ENCODE data around the gene NCOA7.

NCOA7 gene

GRCh38 chr6:125808591-125808990 is 17.8 kb downstream of the NCOA7 start:
- Histone ChIP-seq H3K4me3 (ENCODE audit: low read depth in 1 of 2, low read length in 2 of 2) (no peak overlapping the region), H3K27ac (ENCODE audit: low read depth, low read length) (no peak overlapping the region), H3K4me1 (ENCODE audit: insufficient read depth, low read length) (peaks cover 23% of the 10 kb centered on the region), H3K9me3 (ENCODE audit: low read length) (no peaks in the 10 kb centered on the region), H3K27me3 (ENCODE audit: control insufficient read depth in 1 of 2, insufficient read depth in 2 of 2, low read length in 2 of 2) (no peaks in the 10 kb centered on the region), H3K36me3 (ENCODE audit: insufficient read depth, low read length) (no peaks in the 10 kb centered on the region), H3K9ac (ENCODE audit: low read length) (no peak overlapping the region)

DNA sequence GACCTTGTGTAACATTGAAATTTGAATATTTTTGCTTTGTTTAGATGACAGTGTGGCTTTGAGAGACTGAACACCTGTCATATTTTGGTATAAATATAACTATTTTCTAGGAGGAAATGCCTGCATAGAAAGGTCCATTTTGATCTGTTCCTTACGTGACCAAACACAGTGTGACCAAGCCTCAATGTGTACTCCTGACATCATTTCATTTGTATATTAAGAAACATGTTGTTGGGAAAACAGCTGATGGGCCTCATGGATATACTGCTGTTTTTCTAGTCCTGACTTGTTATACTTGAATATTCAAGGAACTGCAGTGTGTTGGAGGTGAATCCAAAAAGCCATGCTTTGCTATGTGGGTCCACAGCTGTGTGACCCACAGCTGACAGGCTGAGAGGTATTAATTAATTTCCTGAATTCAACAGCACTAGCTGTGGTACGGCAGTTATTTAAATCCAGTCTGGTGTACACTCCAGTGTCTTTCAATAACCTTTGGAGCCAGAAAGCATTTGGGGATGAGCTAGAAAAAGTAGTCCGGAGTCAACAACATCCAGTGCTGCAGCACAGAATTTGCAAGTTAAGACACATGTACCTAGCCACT is 18.9 kb downstream of the NCOA7 start:
- Histone ChIP-seq H3K9me3 (ENCODE audit: low read length) (no peaks in the 10 kb centered on the region), H3K27me3 (ENCODE audit: control insufficient read depth in 1 of 2, insufficient read depth in 2 of 2, low read length in 2 of 2) (no peaks in the 10 kb centered on the region), H3K36me3 (ENCODE audit: insufficient read depth, low read length) (no peaks in the 10 kb centered on the region), H3K27ac (ENCODE audit: low read depth, low read length) (no peak overlapping the region), H3K9ac (ENCODE audit: low read length) (no peak overlapping the region), H3K4me3 (ENCODE audit: low read depth in 1 of 2, low read length in 2 of 2) (no peak overlapping the region), H3K4me1 (ENCODE audit: insufficient read depth, low read length) (peaks cover 23% of the 10 kb centered on the region)

GRCh38 chr6:125810445-125810844 is 19.7 kb downstream of the NCOA7 start:
- H3K27ac ChIP-seq (ENCODE audit: low read depth, low read length): no peak overlapping the region
- no peak overlapping the region for H3K4me3 ChIP-seq (ENCODE audit: low read depth in 1 of 2, low read length in 2 of 2)
- no peaks in the 10 kb centered on the region for H3K27me3 ChIP-seq (ENCODE audit: control insufficient read depth in 1 of 2, insufficient read depth in 2 of 2, low read length in 2 of 2)
- peaks cover 23% of the 10 kb centered on the region for H3K4me1 ChIP-seq (ENCODE audit: insufficient read depth, low read length)
- H3K36me3 ChIP-seq (ENCODE audit: insufficient read depth, low read length): no peaks in the 10 kb centered on the region
- no peaks in the 10 kb centered on the region for H3K9me3 ChIP-seq (ENCODE audit: low read length)
- no peak overlapping the region for H3K9ac ChIP-seq (ENCODE audit: low read length)

- Histone ChIP-seq H3K27me3 (ENCODE audit: control insufficient read depth in 1 of 2, insufficient read depth in 2 of 2, low read length in 2 of 2) (no peaks in the 10 kb centered on the region), H3K9ac (ENCODE audit: low read length) (no peak overlapping the region), H3K27ac (ENCODE audit: low read depth, low read length) (no peak overlapping the region), H3K36me3 (ENCODE audit: insufficient read depth, low read length) (no peaks in the 10 kb centered on the region), H3K9me3 (ENCODE audit: low read length) (no peaks in the 10 kb centered on the region), H3K4me3 (ENCODE audit: low read depth in 1 of 2, low read length in 2 of 2) (no peak overlapping the region), H3K4me1 (ENCODE audit: insufficient read depth, low read length) (peaks cover 31% of the 10 kb centered on the region)
Measured at GRCh38 chr6:125811259-125811658, 20.5 kb downstream of the NCOA7 start.

- Histone ChIP-seq H3K9ac (ENCODE audit: low read length) (no peak overlapping the region), H3K36me3 (ENCODE audit: insufficient read depth, low read length) (no peaks in the 10 kb centered on the region), H3K27ac (ENCODE audit: low read depth, low read length) (no peak overlapping the region), H3K27me3 (ENCODE audit: control insufficient read depth in 1 of 2, insufficient read depth in 2 of 2, low read length in 2 of 2) (no peaks in the 10 kb centered on the region), H3K9me3 (ENCODE audit: low read length) (no peaks in the 10 kb centered on the region), H3K4me1 (ENCODE audit: insufficient read depth, low read length) (peaks cover 31% of the 10 kb centered on the region), H3K4me3 (ENCODE audit: low read depth in 1 of 2, low read length in 2 of 2) (no peak overlapping the region)
Measured at GRCh38 chr6:125812394-125813292, 21.9 kb downstream of the NCOA7 start.

DNA sequence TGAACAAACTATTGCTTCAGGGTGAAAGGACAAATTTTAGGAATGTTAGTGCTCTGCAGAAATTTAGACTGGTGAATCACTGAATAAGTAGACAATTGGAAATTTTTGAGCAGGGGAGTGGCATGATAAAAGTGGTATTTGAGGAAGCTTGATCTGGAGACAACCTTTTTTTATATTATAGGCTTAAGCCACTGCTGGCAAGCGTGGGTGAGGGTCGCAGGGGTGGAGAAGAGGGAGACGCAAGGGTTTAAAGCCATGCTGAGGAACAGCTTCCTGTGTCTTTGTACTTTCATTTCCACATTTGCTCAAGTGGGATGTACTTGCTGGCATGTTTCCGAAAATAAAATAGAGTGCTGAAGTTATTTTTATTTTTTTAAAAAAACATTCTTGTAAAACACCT is 23.7 kb downstream of the NCOA7 start:
- Histone ChIP-seq H3K27me3 (ENCODE audit: control insufficient read depth in 1 of 2, insufficient read depth in 2 of 2, low read length in 2 of 2) (no peaks in the 10 kb centered on the region), H3K9ac (ENCODE audit: low read length) (no peak overlapping the region), H3K9me3 (ENCODE audit: low read length) (no peaks in the 10 kb centered on the region), H3K27ac (ENCODE audit: low read depth, low read length) (no peak overlapping the region), H3K4me1 (ENCODE audit: insufficient read depth, low read length) (peaks cover 35% of the 10 kb centered on the region), H3K36me3 (ENCODE audit: insufficient read depth, low read length) (no peaks in the 10 kb centered on the region), H3K4me3 (ENCODE audit: low read depth in 1 of 2, low read length in 2 of 2) (no peak overlapping the region)

DNA sequence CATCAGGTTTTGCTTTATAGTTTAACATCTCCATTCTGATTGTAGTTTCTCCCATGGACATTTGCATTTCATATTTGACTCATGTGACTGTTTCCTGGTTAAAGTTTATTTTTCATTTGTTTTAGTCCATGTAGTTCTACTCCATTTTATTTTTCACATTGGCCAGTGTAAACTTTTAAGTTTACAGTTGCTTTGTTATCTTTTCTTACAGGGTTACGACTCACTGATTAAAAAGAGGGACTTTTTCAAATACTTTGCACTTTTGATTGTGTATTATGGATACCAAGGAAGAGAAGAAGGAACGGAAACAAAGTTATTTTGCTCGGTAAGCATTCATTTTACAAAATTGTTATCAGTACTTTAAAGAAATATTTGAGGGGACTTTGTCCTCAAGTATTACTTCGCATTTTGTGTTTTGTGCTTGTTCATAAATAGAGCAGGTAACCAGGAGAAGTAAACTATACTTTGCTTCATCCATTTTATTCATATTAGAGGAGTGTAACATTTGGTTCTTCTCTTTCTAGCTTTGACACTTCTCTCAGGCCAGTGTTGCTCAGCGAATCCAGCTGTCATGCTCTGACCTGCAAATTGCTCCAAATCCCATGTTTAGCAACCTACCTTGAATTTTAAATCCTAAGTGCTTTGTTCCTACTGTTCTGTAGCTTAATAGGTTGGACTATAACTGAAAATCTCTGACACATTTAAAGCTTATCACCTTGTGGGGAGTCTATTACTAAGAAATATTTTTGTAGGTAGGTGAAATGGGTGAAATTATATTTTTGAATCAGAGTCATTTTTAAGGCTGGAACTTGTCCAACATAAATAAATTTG is 24.5 kb downstream of the NCOA7 start:
- no peak overlapping the region for H3K4me3 ChIP-seq (ENCODE audit: low read depth in 1 of 2, low read length in 2 of 2)
- peaks cover 27% of the 10 kb centered on the region for H3K4me1 ChIP-seq (ENCODE audit: insufficient read depth, low read length)
- no peaks in the 10 kb centered on the region for H3K9me3 ChIP-seq (ENCODE audit: low read length)
- no peaks in the 10 kb centered on the region for H3K27me3 ChIP-seq (ENCODE audit: control insufficient read depth in 1 of 2, insufficient read depth in 2 of 2, low read length in 2 of 2)
- H3K9ac ChIP-seq (ENCODE audit: low read length): no peak overlapping the region
- H3K27ac ChIP-seq (ENCODE audit: low read depth, low read length): no peak overlapping the region
- H3K36me3 ChIP-seq (ENCODE audit: insufficient read depth, low read length): no peaks in the 10 kb centered on the region

- H3K27ac ChIP-seq (ENCODE audit: low read depth, low read length): no peak overlapping the region
Measured at GRCh38 chr6:125816828-125817280, 26.1 kb downstream of the NCOA7 start.

GRCh38 chr6:125818225-125818657 is 27.5 kb downstream of the NCOA7 start:
- Histone ChIP-seq H3K4me3 (ENCODE audit: low read depth in 1 of 2, low read length in 2 of 2) (no peak overlapping the region), H3K27me3 (ENCODE audit: control insufficient read depth in 1 of 2, insufficient read depth in 2 of 2, low read length in 2 of 2) (no peaks in the 10 kb centered on the region), H3K36me3 (ENCODE audit: insufficient read depth, low read length) (no peaks in the 10 kb centered on the region), H3K9me3 (ENCODE audit: low read length) (no peaks in the 10 kb centered on the region), H3K9ac (ENCODE audit: low read length) (no peak overlapping the region), H3K27ac (ENCODE audit: low read depth, low read length) (no peak overlapping the region), H3K4me1 (ENCODE audit: insufficient read depth, low read length) (peaks cover 19% of the 10 kb centered on the region)

More at GRCh38 chr6:125816828-125817280, 26.1 kb downstream of the NCOA7 start:
- H3K9me3 ChIP-seq (ENCODE audit: low read length): no peaks in the 10 kb centered on the region
- no peak overlapping the region for H3K4me3 ChIP-seq (ENCODE audit: low read depth in 1 of 2, low read length in 2 of 2)
- peaks cover 31% of the 10 kb centered on the region for H3K4me1 ChIP-seq (ENCODE audit: insufficient read depth, low read length)
- H3K36me3 ChIP-seq (ENCODE audit: insufficient read depth, low read length): no peaks in the 10 kb centered on the region
- H3K27me3 ChIP-seq (ENCODE audit: control insufficient read depth in 1 of 2, insufficient read depth in 2 of 2, low read length in 2 of 2): no peaks in the 10 kb centered on the region
- H3K9ac ChIP-seq (ENCODE audit: low read length): no peak overlapping the region

DNA sequence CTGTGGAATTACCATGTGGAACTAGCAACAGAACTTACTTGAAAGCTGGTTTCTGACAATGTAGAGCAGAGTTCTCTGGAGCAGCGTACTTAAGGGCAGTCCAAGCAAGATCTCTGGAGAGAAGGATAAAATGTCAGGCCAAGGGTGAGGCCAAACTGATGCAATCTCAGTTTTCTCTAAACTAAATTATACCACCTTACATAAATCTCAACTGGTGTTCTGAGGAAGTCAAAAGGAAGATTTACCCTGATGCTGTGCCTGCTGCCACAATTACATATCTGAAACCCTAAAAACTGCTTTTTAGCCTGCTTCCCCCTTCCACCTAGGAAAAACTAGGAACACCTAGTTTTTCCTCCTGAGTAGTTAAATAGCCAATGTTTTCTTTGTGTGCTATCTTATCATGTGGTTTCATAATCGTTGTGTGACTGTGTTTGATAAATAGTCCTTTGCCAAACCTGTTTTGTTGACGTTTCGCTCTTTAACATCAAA is 28.1 kb downstream of the NCOA7 start:
- Histone ChIP-seq H3K27me3 (ENCODE audit: control insufficient read depth in 1 of 2, insufficient read depth in 2 of 2, low read length in 2 of 2) (no peaks in the 10 kb centered on the region), H3K4me1 (ENCODE audit: insufficient read depth, low read length) (peaks cover 19% of the 10 kb centered on the region), H3K36me3 (ENCODE audit: insufficient read depth, low read length) (no peaks in the 10 kb centered on the region), H3K9ac (ENCODE audit: low read length) (no peak overlapping the region), H3K9me3 (ENCODE audit: low read length) (no peaks in the 10 kb centered on the region), H3K4me3 (ENCODE audit: low read depth in 1 of 2, low read length in 2 of 2) (no peak overlapping the region), H3K27ac (ENCODE audit: low read depth, low read length) (no peak overlapping the region)
